SKM-1 treated with dmso at 0.1 percent for 144 hours (cell line): ENCODE measurements around the gene TSTD2.

Source experiments
- DNase-seq: peaks from one replicate; lab custom pipeline; 2025; ENCODE audit not compliant: unreplicated experiment; lab: John Stamatoyannopoulos, UW

TSTD2 gene

DNA sequence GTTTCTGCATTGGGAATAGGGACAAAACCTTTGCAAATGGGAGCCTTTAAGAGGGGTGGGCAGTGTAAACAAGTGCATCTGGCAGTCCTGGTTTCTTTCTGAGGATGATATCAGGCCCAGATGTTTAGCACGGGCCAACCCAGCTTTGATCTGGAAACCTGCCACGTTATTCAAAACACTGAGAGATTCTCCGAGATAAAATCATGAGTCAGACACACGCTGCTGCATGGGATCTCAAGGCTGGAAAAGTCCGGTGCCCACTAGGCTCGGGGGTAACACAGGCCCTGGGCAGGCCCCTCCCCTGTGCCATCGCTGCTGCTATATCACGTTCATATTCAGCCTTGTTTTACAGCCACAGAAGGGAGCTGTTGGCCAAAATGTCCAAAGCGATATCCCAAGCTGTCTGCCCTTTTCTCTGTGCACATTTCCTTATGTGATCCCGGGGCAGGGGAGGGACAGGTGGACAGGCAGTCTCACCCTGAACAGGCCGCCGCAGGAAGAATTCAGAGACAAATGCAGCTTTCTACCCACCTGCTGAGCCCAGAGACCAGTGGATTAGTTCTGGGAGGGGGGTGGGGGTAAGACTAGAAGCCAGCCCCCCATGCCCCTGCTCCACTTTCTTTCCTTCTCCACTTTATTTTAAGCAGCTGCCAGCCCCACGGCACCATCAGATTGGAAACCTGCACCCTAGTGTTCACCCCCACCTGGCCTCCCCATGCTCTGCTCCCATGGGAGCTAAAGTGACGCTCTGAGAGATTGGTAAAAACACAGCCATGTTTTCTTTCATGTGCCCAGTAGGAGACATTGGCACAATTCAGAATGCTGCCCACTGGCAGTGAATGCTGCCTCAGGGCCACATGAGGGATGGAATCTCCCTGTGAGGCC is 68.6 kb downstream of the TSTD2 start:
- DNase-seq = no peak

- DNase-seq = no peak
These were observed 69.6 kb downstream of the TSTD2 start for GRCh38 chr9:97563458-97564135.

- DNase-seq = no peak
These were observed 70.6 kb downstream of the TSTD2 start for GRCh38 chr9:97562542-97562941.

DNA sequence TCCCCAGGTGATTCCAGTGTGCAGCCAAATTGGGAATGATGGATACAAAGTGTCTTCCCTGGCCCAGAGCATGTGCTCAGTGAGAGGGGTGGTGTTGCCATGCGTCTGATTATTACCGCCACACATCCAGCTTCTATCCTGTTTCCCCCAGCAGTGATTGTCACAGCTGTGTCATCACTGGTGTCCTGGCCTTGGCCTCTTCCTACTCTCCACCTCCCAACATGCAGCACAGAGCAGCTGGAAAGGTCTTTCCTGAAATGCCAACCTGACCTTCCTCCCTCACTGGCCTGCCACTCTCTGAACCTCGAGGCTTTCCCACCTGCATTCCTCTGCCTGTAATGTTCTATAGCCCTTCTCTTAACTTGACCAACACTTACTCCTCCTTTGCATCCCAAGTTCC is 71.7 kb downstream of the TSTD2 start:
- DNase-seq = no peak

DNA sequence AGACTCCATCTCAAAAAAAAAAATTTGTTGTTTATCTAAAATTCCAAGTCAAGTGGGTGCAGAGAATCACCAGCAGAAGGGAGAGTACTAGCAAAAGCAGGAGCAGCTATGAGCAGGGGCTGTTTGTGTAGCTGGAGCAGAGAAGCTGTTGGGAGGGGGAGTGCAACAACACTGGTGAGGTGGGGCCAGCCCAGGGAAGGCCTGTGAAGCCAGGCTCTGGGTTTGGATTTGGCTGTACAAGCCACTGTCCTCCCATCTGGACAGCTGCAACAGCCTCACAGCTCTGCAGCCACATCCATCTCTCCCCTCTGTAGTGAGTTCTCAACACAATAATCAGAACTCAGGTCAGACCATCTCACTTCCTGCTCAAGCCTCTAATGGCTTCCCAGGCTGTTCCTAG is 72.3 kb downstream of the TSTD2 start:
- no peak for DNase-seq

DNA sequence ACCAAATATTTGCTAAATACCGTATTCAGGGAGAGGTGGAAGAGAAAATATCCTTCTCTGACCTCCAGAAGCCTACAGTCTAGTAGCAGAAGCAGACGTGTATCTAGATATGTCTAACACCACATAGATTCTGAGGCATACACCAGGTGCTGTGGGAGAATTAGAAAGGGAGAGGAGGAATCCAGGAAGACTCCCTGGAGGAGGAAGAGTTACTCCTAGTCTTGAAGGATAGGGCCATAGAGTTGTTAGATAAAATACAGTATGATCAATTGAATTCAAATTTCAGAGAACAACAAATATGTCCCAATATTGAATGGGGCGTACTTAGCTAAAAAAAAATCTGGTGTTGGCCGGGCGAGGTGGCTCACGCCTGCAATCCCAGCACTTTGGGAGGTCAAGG is 73.0 kb downstream of the TSTD2 start:
- no peak for DNase-seq

- DNase-seq = no peak
These were observed 74.1 kb downstream of the TSTD2 start for GRCh38 chr9:97559111-97559514.

DNA sequence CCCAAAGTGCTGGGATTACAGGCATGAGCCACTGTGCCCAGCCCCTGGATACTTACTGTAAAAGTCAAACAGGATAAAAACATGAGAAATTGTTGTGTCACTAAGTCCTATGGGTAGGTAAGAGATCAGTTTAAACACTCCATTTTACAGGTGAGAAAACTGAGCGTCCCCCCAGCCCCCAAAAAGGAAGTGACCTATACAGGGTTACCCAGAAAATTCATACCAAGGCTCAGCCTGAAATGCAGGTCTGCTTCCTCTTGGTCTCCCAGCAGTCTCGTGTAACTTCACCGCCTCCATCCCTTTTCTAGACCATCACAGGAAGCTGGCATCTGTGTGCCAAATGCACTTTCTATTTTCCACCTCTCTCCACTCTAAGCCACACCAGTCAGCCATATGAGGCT is 74.5 kb downstream of the TSTD2 start:
- no peak for DNase-seq

GRCh38 chr9:97557606-97558095 is 75.5 kb downstream of the TSTD2 start:
- DNase-seq = no peak

- DNase-seq = no peak
These were observed 76.2 kb downstream of the TSTD2 start for GRCh38 chr9:97556721-97557605.

DNA sequence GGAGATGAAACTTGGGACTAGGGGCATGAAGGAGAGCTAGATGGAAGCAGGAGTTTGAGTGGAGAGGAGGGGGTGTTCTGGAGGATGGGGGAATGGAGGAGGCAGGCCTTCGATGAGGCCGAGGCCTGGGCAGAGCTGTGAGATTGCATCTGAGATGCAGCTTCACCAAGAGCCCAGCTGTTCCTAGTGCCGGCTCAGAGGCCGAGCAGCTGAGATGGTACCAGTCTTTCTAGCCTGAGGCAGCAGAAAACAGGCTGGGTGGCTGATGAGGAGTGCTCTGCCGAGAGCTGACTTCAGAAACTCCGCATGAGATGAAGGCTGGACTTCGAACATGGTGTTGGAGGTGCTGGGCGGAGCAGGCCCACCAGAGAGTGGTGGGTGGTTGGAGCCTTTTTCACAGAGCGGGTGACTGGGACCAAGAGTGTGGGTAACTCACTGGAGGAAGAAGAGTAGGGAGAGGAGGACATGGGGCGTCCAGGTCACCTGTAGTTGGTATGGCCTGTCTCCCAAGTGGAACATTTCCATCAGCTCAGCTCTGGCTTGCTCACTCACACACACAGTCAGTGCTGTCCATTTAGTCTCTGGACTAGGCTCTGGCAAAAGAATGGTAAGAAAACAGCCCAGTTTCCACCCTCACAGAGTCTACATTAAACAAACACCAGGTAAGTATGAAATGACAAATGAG is 77.0 kb downstream of the TSTD2 start:
- DNase-seq = no peak

- DNase-seq = no peak
These were observed 78.0 kb downstream of the TSTD2 start for GRCh38 chr9:97555164-97555563.

DNA sequence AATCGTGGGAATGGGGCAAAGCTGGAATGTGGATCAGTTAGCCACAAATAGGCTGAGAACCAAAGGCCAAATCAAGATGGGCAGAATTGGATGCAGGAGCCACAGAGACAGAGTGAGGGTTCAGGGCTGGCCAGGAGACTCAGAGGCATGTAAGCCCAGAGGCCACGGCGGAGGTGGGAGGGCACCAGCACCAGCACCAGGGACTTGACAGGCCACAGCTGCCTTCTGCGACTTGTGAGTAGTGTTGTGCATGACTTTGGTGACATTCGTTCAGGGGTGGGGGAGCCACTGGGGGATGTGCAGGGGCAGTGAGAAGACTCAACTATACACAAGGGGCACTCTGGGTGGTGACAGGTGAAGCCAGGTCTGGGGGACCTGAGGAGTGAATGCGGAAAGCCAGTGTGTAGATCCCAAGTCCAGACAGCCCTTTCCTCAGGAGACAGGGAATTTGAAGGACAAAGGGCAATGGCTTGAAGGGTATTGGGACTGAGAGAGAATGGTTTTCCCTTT is 78.5 kb downstream of the TSTD2 start:
- no peak for DNase-seq

DNA sequence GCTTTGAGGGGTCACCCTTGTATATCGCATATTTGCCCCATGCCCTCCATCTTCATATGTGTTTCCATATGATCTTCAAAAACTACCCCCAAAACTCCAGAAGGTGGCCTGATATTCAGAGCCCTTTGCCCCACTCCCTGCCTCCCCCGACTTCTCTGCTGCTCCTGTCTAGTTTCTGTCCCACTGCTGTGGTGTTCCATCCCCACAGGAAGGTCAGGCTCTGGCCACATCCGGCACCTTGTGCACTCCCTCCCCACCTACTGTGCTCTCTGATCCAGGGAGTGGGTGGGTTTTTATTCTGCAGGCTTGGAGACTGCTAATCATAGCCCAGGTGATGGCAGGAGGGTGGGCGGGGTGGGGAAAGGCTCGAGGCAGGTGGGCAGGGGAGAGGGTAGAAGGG is 79.3 kb downstream of the TSTD2 start:
- DNase-seq = no peak

- no peak for DNase-seq
These were observed 80.0 kb downstream of the TSTD2 start for GRCh38 chr9:97553141-97553540.

DNA sequence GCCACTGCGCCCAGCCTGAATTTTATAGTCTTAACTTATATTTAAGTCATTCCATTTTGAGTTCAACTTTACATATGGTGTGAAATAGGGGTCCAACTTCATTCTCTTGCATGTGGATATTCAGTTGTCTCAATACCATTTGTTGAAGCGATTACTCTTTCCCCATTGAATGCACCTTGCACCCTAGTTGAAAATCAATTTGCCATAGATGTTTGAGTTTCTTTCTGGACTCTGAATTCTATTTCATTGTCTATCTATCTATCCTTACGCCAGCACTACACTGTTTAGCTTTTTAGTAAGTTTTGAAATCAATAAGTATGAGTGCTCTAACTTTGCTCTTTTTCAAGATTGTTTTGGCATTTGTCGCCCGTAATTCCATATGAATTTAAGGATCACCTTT is 81.9 kb downstream of the TSTD2 start:
- no peak for DNase-seq

GRCh38 chr9:97550386-97550785 is 82.8 kb downstream of the TSTD2 start:
- no peak for DNase-seq
